Stomach (tissue), 4 donors: ENCODE results near the gene COX7A2L.

Experiments
- CTCF ChIP-seq, 7 experiments: fragments of 450-650 bp in 4 of 7; fragments of 200-600 bp in 3 of 7; sonication (generic) in 3 of 7; IDR thresholded peaks; one replicate each; pipeline ENCODE4 v1.5.1; 2016 to 2019; ENCODE audit warnings: antibody characterized with exemption in 7 of 7, control low read depth in 2 of 7, mild to moderate bottlenecking in 1 of 7
- EP300 ChIP-seq: sonication (generic); formaldehyde crosslinking; IDR thresholded peaks from one replicate; pipeline ENCODE4 v1.6.1; 2017; ENCODE audit warnings: antibody characterized with exemption
- POLR2A ChIP-seq, 4 donors: fragments of 450-650 bp; IDR thresholded peaks; one replicate each; pipeline ENCODE4 v1.6.1; 2016; ENCODE audit warnings: antibody characterized with exemption in 4 of 4, control low read depth in 2 of 4, mild to moderate bottlenecking in 1 of 4, moderate library complexity in 1 of 4
- POLR2AphosphoS5 ChIP-seq, 3 donors: sonication (generic); formaldehyde crosslinking; IDR thresholded peaks; one replicate each; pipeline ENCODE4 v1.6.1; 2016; ENCODE audit warnings: antibody characterized with exemption in 3 of 3

GRCh38 chr2:42340938-42341636, 19.9 kb downstream of the COX7A2L start:
- no peak for TF ChIP-seq POLR2AphosphoS5 (IDR thresholded peaks at IDR 0.05)
- no peak for TF ChIP-seq CTCF (IDR thresholded peaks at IDR 0.05)
- TF ChIP-seq EP300: no peak
- TF ChIP-seq POLR2A (IDR thresholded peaks at IDR 0.05): no peak
